Lung microvascular endothelial cell (primary cell): ENCODE results near the gene MRPS26. TPM values are rescaled to one million over a fixed set of nuclear protein-coding genes. Genes with fewer than 3 reads are reported as not detected.
A peak's percentile ranks its signal among the peaks of the same experiment; 100 is the strongest.
"Not testable (repeated sequence)": the region's sequence is repeated elsewhere in the genome, so short reads cannot be mapped to it uniquely, and the experiment has no call there.

Experiments
- DNase-seq, 2 donors: peaks; one replicate each; pipeline versions ENCODE4 v3.0.0 to v3.0.0-alpha.2; 2010; ENCODE audit warnings: low read depth in 2 of 2
- total RNA-seq: library from RNA; depleted of rRNA; stranded (reverse); fragments of >200 nt; gene quantifications from 2 replicates; pipeline ENCODE4 v1.2.1, GENCODE V29; 2014

Gene MRPS26
- total RNA-seq, 1 donor from 2014 or later = 32.1 TPM

DNA sequence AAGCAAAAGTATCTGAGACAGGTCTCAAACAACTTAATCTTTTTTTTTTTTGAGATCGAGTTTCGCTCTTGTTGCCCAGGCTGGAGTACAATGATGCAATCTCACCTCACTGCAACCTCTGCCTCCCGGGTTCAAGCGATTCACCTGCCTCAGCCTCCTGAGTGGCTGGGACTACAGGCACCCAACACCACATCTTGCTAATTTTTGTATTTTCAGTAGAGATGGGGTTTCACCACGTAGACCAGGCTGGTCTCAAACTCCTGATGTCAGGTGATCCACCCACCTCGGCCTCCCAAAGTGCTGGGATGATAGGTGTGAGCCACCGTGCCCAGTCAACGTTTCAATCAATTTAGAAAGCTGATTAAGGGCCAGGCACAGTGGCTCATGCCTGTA, 27.4 kb downstream of the MRPS26 start:
- not testable (repeated sequence) for DNase-seq

DNA sequence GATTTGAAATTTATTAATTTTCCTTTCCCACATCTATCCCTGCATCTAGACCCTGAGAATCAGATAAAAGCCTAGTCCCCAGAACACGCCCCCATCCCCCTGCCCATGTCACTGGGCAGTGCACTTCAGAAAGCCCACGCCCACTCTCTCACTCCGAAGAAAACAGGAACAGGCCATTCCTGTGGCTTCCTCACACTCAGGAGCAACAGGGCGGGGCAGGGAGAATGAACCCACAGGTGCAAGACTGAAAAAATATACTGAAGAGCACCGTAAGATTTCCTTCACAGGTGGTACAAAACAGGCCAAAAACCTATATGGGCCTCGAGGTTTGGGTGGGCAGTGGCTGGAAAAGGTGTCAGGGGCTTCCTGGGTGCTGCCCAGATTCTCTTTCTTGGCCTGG, 29.0 kb downstream of the MRPS26 start:
- no peak for DNase-seq

DNA sequence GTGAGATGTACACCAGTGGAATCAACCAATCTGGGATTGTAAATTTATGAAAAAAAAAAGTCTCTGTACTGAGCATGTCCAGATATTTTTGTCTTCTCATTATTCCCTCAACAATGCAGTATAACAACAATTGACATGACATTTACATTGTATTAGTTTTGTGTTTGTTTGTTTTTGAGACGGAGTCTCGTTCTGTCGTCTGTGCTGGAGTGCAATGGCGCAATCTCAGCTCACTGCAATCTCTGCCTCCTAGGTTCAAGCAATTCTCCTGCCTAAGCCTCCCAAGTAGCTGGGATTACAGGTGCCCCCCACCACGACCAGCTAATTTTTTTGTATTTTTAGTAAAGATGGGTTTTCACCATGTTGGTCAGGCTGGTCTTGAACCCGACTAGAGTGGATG, 29.5 kb downstream of the MRPS26 start:
- not testable (repeated sequence) for DNase-seq

DNA sequence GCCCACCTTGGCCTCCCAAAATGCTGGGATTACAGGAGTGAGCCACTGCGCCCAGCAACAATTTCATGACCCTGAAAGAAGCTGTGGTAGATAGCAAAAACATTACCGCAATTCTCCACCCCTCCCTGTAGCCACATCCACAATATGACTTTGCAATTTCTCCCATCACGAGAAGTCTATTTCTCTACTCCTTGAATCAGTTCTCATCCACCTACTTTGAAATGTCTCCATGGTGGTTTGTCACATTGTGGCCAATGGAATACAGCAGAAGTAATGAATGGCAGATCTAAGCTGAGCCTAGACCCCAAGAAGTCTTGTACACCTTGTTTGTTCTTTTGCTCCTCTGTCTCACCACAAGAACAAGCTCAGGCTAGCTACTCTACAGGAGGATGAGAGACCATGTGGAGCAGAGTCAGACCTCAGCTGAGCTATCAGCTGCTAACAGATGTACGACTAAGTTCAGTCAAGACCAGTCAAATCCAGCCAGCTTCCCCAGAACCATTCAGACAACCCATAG, 31.8 kb downstream of the MRPS26 start:
- no peak for DNase-seq

DNA sequence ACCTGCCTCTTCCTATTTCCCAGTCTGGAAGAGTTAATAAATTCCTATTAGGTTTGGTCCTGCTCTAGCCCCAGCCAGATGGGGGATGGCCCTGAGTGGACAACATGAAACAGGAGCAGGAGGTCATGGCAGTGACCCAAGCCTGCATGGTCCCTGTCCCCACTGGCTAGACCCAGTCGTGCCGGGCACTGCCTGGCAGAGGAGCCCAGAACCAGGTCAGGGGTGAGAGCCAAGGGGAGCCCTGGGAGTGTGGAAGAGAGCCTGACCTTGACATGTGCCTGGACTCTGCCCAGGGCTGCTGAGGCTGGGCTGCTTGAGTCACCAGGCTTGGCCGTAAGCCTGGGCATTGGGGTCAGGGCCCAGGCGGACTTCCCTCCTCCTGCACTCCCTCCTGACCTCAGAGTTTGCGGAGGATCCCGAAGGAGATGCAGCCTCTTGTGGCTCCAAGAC, 35.1 kb downstream of the MRPS26 start:
- no peak for DNase-seq

DNA sequence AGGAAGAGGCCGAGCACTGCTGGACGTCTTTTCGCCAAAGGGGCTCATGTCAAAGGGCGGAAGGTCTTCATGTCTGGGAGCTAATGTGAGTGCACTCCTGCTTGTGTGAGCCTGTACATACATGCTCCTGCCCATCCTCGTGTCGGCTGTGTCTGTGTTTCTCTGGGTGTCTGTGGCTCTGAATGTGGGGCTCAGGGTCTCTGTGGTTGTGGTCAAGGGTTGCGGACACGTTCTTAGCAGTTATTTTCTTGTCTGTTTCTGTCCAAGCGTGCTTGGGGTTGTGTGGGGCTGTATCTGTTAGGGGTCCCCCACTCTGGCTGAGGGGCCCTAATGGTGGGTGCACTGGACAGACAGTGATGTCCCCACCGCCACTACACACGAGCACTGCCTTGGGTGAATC, 35.8 kb downstream of the MRPS26 start:
- no peak for DNase-seq

DNA sequence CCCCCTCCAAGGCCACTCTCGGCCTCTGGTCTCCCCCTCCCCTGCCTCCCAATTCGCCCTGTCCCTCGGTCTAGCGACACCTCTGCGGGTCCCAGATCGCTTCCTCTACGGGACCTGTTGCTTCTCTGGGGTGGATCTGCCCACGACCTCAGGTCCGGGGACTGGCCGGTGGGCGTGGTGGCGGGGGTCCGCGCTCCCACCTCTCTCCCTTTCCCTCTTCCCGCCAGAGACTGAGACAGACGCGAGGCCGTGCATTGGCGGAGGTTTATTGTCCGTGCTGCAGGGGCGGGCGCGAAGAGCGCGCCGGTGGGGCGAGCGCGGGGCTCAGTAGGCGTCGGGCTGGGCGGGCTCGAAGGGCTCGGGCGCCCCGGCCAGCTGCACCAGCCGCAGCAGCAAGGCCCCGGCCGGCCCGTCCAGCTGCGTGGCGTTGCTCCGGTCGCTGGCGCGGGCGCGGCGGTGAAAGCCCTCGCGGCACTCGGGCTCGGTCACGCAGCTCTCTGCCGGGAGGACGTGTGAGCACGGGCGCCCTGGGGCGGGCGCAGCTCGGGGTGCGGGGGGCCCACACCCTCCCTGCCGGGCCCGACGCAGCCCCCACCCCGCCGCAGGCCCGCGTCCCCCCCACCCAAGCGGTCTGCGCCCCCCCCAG, 36.6 kb downstream of the MRPS26 start:
- DNase-seq = peak in 1 of 2 donors; percentile 19

DNA sequence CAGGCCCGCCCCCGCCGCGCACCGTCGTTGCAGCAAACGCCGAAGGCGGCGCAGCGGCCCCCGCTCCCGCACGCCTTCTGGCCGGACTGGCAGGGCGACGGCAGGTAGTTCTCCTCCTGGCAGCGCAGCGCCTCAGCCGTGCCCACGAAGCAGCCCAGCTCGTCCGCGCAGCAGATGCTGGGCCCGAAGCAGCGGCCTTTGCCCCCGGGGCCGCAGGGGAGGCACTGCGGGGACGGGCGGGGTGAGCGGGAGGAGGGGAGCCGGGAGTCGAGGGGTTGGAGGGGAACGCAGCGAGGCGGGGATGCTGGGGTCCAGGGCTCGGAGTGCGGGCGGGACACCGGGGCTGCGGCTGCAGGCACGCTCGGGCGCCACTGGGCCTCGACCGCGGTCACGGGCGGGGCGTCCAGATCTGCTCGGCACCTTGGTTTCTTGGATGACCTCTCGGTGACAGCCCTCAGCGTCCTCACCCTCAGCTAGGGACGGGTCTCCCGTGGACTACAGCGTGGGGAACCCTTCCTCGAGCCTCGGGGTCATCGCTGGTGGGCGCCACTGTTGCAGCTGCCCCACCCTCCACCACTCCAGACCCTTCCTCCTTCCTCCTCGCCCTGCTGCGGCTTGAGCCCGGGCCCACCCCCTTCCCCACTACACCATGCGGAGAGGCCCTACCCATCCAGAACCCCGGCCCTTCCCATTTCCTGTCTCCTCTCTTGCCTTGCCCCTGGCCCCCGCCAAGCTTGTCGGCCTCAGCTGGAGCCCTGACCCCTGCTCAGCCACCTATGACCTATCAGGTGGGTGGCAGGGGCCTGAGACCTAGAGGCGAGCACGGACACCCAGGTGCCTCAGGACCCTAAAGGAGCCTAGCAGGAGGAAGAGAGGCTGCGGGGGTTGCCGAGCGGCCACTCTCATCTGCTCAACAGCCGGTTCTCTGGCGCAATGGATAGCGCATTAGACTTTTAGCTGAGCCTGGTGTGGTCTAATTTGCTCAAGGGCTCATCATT, 37.4 kb downstream of the MRPS26 start:
- no peak for DNase-seq

DNA sequence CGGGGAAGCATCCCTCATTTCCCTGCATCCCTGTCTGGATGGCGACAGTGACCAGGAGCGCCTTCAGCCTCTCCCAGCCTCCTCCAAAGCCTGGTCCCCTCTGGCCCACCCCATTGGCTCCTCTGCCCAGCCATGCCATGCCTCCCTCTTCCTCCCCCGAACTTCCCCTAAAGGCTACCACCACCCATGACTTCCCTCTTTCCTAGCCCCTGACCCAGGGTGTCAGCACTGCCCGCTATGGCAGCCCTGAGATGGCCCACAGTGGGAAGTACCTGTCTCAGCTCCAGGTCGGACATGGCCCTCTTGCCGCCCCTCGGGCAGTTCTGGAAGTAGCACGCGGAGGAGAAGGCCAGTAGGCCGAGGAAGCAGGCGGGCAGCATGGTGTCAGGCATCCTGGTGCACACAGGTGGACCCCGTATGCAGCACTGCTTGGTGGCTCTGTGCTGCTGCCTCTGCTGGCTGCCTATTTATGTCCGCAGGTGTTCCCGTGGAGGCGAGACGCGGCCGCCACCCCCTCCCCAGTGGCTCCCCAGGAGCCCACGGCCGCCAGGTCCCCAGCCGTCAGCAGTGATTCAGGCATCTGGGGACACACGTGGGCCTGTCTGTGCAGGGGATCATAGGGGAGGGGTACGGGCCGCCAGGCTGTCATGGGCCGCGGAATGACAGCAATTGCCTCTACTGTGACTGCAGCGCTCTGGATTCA, 38.6 kb downstream of the MRPS26 start, which contains the start of gene AVP:
Gene AVP, minus strand, starts transcription at position 442 of the 703 bp plus-strand sequence. Its CDS starts 50 bp downstream, at position 392.
- no peak for DNase-seq

DNA sequence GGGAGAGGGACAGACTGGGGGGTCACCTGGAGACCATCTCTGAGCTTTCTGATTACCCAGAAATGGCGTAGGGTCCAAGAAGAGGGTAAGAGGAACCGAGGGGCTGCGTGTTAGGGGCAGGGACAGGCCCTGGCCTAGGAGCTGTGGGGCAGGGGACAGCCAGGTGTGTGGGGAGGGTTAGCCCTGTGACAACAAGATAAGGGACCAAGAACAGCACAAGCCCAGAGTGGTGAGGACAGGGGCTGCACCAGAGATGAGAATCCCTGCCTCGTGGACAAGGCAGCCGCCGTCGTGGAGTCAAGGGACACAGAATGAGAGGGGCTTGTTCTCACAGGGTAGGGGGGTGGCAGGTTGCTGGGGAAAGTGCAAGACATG, 39.1 kb downstream of the MRPS26 start:
- DNase-seq = no peak

DNA sequence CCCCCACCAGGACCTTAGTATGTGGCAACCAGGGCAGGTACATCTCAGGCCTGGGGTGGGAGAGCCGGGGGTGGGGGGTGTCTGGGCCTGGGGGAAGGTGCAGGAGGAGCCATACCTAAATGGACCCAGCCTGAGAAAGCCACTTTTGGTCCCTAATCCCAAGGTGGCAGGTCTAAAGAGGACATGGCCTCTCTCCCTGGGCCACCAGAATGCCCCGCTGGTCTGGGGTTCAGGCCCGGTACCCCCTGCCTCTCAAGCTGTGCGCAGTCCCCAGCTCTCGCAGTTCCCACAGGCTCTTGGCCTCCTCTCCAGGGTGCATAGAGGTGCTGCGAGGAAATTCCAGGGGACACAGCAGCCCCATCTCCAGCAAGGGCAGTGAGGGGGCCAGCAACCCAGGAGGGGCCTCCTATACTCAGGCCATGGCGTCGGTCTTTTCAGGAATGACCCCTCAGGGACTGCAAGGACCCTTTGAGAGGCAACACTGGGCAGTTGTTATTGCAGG, 39.8 kb downstream of the MRPS26 start:
- no peak for DNase-seq

DNA sequence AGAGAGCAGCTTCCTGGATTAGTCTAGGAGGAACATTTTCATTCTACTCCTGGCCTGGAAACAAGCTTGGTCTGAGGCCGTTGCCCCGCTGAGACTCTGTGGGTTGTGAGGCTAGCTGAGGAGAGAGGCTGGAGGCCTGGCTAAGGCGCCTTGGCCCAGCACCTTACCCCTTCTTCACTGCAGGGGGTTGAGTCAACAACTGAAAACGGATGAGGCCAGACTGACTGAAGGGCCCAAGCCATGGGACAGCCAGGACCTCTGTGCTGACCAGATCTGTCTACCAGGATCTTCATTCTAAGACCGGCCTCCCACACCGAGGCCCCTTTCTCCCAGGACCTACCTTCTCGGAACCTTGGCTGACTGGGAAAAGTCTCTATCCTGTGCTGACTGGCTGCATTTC, 42.2 kb downstream of the MRPS26 start:
- no peak for DNase-seq

DNA sequence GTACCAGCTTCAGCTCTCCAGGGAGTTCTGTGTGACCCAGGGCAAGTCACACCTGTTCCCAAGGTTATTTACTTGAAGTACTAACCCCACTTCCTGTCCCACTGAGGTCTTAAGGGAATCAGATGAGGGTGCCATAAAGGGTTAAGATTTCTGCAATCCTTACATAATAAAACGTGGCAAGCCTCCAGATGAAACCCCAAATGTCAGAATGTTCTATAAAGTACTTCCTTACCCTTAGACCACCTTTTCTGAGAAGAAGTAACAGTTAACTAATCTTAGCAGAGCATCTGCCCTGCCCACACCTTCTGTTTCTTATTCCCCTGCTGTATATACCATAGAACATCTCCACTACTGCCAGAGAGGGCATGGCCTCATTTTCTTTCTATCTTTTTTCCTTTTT, 44.7 kb downstream of the MRPS26 start:
- DNase-seq = no peak

DNA sequence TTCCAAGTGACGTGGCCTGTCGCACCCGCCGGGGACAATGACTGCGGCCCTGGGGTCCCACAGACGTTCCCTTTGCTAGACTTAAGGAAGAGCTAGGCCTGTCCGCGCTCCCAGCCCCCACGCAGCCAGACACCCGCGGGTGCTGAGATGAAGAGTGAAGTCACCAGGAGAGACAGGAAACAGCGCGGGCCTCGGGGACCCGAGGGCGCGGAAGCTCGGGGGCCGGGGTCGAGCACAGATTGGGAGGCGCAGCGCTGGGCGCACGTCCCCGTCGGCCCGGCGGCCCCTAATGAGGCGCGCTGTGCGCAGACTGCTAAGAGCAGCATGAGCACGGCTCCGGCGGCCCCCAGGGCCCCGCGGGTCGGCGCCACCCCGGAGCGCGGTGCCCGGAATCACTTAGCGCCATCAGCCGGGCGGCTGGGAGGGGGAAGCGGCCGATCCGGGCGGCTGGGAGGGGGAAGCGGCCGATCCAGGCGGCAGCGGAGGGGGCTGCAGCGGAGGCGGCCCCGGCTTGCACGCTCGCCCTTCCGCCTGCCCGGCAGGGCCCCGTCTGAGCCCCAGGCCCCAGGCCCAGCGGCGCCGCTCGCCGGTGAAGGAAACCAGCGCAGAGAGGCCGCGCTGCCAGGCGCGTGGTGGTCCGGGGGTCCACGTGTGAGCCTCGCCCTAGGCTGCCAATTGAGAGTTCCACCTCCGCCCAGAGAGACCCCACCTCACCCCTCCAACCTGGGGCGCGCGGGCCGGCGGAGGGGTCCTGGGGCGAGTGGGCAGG, 46.9 kb downstream of the MRPS26 start:
- no peak for DNase-seq

DNA sequence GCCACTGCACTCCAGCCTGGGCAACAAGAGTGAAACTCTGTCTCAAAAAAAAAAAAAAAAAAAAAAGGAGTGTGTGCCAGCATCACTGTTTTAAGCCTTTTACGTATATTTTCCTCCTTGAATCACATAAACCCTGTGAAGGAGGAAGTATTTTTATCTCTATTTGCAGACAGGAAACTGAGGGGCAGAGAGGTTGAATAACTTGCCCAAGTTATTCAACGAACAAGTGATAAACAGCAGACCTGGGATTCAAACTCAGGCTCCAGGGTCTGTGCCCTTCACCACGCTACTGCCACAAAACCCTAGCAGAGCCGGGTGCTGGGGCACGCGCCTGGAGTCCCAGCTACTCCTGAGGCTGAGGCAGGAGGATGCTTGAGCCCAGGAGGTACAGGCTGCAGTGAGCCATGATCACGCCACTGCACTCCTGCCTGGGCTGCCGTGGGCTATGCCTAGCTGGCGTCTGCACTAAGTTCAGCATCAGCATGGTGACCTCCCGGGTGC, 48.1 kb downstream of the MRPS26 start:
- DNase-seq = no peak

DNA sequence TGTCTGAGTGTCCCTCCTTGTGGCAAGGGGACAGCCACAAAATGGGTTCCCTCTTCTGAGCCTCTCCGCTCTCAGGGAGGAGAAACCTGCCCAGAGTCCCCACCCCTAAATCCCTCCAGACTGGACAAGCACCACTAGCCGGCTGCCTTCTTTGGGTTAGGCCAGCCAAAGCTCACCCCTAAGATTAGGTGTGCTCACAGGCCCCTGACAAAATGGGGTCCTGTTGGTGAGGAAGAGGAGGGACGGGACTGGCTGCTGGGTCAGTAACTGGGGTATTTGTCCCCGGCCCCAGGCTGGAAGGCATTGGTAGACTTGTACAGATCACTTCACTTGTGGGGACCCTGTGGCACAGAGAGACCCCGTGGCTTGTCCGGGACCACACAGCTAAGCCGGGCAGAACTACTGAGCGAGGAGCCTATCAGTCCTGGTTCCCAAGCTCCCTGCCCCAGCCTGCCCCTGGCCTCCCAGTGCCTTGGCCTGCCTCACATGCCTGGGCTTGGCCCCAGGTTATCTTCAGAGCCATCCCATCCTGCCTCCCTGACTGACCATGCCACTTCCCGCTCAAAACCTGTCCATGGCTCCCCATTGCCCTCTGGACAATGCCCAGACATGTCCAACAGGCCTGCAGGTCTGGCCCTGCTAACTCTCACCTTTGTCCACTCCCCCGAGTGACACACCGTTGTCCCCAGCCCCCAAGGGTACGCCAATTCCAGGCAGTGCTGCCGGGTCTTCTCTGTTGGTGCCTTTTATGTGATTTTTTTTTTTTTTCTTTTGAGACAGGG, 49.2 kb downstream of the MRPS26 start:
- DNase-seq = no peak
